ENCODE measurements around the gene ARHGAP26. TPM values are rescaled to one million over a fixed set of nuclear protein-coding genes. Genes with fewer than 3 reads are reported as not detected.
A peak's percentile ranks its signal among the peaks of the same experiment; 100 is the strongest.

ARHGAP26 gene
- total and polyA plus RNA-seq, 10 donors, result 4.2 to 148 (median 55.5) TPM

GRCh38 chr5:142840575-142840974 lies 70.4 kb downstream of the ARHGAP26 start:
- H3K4me3 ChIP-seq, result no peak overlapping the region
- WGBS, 5 donors, result 79 to 89% (median 85%) methylated on average over 2 of the region's 2 CpGs
- H3K27me3 ChIP-seq (replicated peaks in 1 of 7), result no peaks in the 10 kb centered on the region
- intact Hi-C loops (cut with DNase I; ENCODE audit: low total_unique reads), result no loop called here
- no peak for TF ChIP-seq POLR2A (IDR thresholded peaks at IDR 0.05)
- TF ChIP-seq CTCF (IDR thresholded peaks at IDR 0.05 in 8 of 11, conservative IDR thresholded peaks at IDR 0.05 in 3 of 11), result no peak
- TF ChIP-seq POLR2AphosphoS5 (IDR thresholded peaks at IDR 0.05), result no peak
- no peaks in the 10 kb centered on the region for H3K36me3 ChIP-seq
- H3K9me3 ChIP-seq, result no peaks in the 10 kb centered on the region
- H3K27ac ChIP-seq, result peak overlapping the region in 1 of 8 donors; percentile 31
- no peak for DNase-seq
- H3K4me1 ChIP-seq, result peaks cover 9 to 61% (median 15%) of the 10 kb centered on the region in 6 donors

- TF ChIP-seq POLR2AphosphoS5 (IDR thresholded peaks at IDR 0.05) (no peak), CTCF (IDR thresholded peaks at IDR 0.05 in 8 of 11, conservative IDR thresholded peaks at IDR 0.05 in 3 of 11) (no peak), POLR2A (IDR thresholded peaks at IDR 0.05) (no peak)
- no peaks in the 10 kb centered on the region for H3K27me3 ChIP-seq (replicated peaks in 1 of 7)
- no peak for DNase-seq
- whole genome bisulfite sequencing, 5 donors, result 89 to 96% (median 92%) methylated on average over 6 of the region's 6 CpGs
- no peaks in the 10 kb centered on the region for H3K9me3 ChIP-seq
- peaks cover 20 to 61% (median 26%) of the 10 kb centered on the region in 6 donors for H3K4me1 ChIP-seq
- no peaks in the 10 kb centered on the region for H3K36me3 ChIP-seq
- H3K4me3 ChIP-seq, result no peak overlapping the region
- intact Hi-C loops (cut with DNase I; ENCODE audit: low total_unique reads), result no loop called here
- no peak overlapping the region for H3K27ac ChIP-seq
These were observed 71.5 kb downstream of the ARHGAP26 start for GRCh38 chr5:142841511-142842265.

- WGBS, 5 donors, result 79 to 91% (median 85%) methylated on average over 6 of the region's 6 CpGs
- intact Hi-C loops (cut with DNase I; ENCODE audit: low total_unique reads), result no loop called here
- no peaks in the 10 kb centered on the region for H3K36me3 ChIP-seq
- DNase-seq, result no peak
- no peak for TF ChIP-seq POLR2A (IDR thresholded peaks at IDR 0.05)
- TF ChIP-seq POLR2AphosphoS5 (IDR thresholded peaks at IDR 0.05), result no peak
- TF ChIP-seq CTCF (IDR thresholded peaks at IDR 0.05 in 8 of 11, conservative IDR thresholded peaks at IDR 0.05 in 3 of 11), result no peak
- no peak overlapping the region for H3K4me3 ChIP-seq
- H3K27me3 ChIP-seq (replicated peaks in 1 of 7), result no peaks in the 10 kb centered on the region
- no peak overlapping the region for H3K27ac ChIP-seq
- H3K4me1 ChIP-seq, result peaks cover 20 to 62% (median 32%) of the 10 kb centered on the region in 6 donors
- H3K9me3 ChIP-seq, result no peaks in the 10 kb centered on the region
These were observed 73.1 kb downstream of the ARHGAP26 start for GRCh38 chr5:142842994-142843905.

GRCh38 chr5:142844866-142845265 lies 74.7 kb downstream of the ARHGAP26 start:
- intact Hi-C loops (cut with DNase I; ENCODE audit: low total_unique reads), result no loop called here
- H3K9me3 ChIP-seq, result no peaks in the 10 kb centered on the region
- no peak for DNase-seq
- no peak overlapping the region for H3K4me3 ChIP-seq
- WGBS, 5 donors, result 59 to 72% (median 66%) methylated on average over 6 to 7 of the region's 7 CpGs
- H3K27ac ChIP-seq, result peak overlapping the region in 7 of 8 donors; percentile 45 to 81 (median 62)
- peaks cover 20 to 58% (median 32%) of the 10 kb centered on the region in 6 donors for H3K4me1 ChIP-seq
- H3K27me3 ChIP-seq (replicated peaks in 1 of 7), result no peaks in the 10 kb centered on the region
- TF ChIP-seq POLR2A (IDR thresholded peaks at IDR 0.05) (no peak), CTCF (IDR thresholded peaks at IDR 0.05 in 8 of 11, conservative IDR thresholded peaks at IDR 0.05 in 3 of 11) (no peak), POLR2AphosphoS5 (IDR thresholded peaks at IDR 0.05) (no peak)
- no peaks in the 10 kb centered on the region for H3K36me3 ChIP-seq
